CD4-positive, alpha-beta T cell treated with Interleukin-10 for 1 hour (primary cell): ENCODE results near the gene TNN.

Experiments used
- DNase-seq: peaks from one replicate; pipeline ENCODE4 v3.0.0-alpha.2; 2020

Gene TNN

DNA sequence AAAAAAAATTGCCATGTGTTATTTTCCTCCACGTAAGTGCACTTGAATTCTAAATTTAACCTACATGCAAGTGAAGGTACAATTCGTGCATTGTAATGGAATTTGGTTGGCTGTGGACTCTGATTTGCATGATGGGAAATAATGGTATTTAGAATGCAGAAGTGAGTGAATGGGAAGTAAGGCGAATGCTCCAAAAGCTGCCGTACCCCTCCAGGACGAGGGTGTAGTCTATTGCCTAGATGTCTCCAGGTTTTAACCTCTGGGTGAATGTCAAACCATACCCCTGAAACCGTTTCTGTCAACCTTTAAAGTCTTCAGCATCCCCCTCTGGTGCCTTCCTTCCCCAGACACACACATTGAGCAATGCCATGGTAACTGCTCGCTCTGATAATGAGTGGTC, 80.4 kb downstream of the TNN start:
- no peak for DNase-seq

DNA sequence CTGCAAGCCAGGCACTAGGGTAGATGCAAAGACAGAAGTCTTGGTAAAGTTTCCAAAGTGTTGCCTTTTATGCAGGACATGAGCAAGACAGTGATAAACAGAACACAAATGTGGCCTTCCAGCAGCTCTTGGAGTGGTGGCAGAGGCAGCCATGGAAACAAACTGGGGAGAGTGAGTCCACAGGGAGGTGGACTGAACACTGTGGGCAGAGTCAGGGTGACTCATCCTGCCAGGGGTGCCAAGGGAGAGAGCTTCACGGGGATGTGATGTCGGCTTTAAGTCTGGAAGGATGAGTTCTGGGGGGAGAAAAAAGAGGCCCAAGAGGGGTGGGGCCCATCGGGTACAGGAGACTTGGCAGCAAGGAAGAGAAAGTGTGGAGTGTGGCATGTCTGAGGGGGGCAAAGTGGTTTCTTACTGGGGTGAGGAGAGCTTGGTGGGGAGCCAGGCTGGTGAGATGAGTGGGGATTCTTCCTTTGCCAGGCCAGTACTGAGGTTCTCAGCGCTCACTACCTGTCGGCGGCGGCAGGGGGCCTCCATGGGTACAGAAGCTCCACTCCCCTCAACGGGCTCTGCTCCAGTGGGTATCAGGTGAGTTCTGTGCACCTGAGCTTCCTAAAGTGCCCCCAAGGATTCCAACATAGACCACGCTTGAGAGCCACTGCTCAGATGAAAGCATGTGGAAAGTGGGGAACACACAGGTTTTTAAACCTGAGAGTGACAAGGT, 83.1 kb downstream of the TNN start:
- DNase-seq = no peak

DNA sequence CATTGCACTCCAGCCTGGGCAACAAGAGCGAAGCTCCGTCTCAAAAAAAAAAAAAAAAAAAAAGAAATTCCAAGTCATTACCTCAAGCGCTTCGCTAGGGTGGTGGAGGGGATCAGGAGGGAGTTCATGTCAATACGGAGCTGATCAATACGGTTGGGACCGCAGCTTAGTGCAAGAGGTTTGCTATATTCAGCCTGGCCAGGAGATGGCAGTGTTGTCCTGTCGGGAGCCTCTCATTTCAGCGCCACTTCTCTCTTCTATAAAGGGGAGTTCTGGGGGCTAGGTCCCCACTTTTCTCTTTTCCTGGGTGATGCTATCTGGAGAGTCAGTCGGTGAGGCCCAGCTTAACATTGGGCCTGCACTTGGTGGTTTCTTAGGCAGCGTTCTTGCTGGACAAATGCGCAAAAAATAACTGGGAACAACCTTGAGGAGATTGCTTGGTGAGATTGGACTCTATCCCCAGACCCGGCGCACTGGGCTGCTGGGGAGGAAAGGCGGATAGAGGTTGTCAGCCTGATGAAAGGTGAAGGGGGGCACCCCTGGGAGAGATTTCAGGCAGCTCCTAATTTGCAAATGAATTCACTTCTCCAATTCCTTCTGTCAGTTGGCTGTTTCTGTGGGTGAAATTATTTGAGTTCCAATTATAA, 84.5 kb downstream of the TNN start:
- peak; percentile 73 for DNase-seq

DNA sequence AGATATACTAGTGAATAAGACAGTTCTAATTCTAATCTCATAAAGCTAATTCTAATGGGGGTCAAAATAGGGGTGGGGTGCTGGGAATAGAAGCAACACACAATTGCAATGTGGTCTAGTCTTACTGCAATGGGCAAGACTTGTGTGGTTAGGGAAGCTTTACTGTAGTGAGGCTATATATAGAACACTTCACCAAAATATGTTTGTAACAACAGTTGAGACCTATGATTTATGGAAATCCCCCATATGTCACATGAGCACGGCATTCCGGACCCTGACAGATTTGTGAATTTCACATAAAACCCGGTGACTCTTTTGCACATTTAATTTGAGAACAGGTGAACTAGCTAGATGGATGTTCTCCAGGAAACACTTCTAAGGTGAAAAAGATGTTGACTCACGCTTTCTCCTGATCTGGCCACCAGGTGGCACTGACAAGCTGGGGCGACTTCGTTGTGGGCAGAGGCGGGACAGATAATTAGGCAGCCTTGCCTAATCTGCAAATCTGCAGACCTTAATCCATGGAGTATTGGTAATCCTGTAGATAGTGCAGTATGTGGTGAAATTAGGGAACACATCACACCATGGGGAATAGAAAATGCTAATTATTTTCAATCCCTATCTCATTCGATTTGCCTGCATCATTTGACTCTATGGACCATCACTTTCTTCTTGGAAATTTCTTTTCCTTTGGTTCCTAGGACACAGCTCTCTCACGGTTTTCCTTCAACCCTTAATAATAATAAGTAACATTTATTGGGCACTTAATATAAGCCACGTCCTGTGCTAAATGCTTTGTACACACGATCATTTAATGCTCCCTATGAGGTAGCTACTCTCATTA, 87.2 kb downstream of the TNN start:
- peak; percentile 78 for DNase-seq

DNA sequence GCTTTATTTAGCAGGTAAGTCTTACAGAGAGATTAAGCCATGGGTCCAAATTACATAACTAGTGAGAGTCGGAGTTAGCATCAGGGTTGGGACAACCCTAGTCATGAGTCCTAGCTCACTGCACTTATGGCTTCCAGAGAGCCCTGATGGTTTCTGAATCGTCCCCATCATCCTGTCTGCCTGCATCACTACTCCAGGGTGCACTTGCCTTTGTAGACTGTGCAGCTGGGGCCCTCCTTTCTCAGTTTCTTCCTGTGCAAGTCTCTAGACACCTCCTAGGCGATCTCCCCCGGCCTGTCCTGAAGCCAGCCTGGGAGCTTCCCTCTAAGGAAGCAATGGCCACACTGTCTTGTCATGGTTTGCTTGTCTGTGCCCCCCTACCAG, 87.8 kb downstream of the TNN start:
- no peak for DNase-seq

DNA sequence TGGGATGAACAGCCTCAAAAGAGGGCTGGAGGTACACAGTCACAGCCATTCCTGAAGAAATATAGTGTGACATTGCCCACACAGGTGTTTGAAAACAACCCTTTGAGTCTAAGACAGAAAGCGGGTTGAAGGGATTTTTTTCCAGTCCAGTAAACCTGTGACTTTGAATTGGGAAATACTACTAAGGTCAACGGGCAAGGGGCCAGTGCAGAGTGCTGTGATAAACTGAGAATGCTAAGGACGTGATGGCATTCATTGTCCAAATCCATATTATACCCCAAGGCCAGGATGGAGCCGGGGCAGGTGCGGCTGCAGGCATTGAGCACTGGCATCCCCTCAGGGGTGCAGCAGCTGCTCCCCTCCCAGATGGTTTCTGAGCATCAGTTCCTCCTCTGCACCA, 88.3 kb downstream of the TNN start:
- DNase-seq = no peak

DNA sequence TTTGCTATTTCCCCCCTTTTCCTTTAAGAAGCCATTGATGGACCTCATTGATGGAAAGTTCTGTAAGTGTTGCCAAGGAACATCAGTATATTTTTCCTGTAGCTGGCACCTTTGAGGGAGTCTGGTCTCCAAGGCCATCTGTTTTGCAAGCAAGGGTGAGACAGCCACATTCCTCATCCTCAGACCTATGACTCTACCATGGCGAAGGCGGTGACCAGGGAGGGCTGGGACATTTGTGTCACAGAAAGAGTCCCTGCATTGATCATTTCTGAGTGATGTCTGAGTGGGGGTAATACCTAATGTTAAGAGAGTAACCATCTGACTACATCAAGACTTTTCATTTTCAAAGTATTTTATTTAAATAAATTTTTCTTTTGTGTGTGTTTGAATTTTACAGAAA, 89.6 kb downstream of the TNN start:
- DNase-seq = no peak

DNA sequence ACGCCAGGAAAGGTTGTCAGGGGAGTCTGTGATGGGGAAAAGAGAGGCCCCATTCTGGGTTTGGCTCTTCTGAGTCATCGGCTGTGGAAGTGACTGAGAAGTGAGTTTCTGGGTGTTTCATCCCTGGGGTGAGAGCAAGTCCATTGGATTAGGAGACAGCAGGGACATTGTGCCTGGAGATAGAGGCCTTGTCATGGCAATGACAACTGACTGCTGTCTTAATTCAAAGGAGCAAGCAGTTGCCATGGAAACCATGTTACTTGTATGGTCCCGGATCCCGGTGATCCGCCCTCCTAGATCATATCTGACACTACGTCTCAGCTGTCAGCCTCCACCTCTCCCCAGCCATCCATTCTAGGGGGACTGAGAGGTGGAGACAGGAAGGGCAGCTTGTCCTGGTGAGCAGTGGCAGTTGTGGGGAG, 90.5 kb downstream of the TNN start:
- no peak for DNase-seq

DNA sequence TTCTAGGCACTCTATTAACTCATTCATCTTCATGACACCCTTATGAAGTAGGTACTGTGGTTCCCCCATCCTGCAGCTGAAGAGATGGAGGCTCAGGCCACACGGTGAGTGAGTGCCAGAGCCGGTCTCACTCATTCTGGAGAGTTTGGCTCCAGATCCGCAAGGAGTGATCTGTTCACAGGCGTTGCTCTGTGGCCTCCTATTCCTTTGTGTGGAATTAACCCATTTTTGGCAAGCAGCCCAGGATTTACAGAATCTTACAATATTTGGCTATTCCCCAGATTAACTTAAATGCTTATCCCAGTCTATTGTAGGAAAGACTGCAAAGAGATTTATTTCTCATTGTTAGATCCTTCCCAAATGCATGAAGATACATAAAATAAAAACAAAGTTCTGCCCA, 95.3 kb downstream of the TNN start:
- no peak for DNase-seq

DNA sequence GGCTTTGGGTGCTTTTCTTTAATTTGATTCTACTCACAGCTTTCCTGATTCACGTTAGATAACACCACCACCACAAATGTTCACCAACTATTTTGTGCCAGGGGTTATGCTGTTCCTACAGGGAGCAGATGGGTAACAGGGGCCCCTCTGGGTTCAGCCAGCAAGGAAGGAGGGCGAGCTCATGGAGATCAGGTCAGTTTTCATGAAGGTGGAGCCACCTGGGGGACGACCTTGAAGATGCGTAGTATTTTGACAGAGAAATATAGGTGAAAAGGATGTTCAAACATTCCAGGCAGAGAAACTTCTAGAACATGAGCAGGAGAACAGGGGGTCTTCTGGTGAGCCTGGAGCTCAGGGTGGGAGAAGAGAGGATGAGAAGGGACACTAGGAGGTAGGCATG, 96.1 kb downstream of the TNN start:
- no peak for DNase-seq

DNA sequence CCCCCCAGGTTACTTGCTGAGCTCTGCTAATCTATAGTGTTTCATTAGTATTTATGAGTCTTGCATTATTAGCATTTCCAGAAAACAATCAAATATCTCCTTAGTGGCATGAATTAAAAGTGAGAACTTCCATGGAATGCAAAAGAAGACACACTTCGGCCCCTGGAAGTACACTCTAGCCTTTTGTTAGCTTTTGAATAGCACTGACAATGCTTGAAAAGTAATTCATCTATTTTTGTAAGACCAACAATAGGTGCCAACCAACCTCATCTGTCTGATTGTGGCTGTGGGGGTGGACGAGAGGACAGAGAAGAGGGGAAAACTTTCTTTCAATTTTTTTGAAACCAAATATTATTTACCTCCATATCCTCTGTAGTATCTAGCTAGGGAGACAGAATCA, 97.1 kb downstream of the TNN start:
- no peak for DNase-seq

DNA sequence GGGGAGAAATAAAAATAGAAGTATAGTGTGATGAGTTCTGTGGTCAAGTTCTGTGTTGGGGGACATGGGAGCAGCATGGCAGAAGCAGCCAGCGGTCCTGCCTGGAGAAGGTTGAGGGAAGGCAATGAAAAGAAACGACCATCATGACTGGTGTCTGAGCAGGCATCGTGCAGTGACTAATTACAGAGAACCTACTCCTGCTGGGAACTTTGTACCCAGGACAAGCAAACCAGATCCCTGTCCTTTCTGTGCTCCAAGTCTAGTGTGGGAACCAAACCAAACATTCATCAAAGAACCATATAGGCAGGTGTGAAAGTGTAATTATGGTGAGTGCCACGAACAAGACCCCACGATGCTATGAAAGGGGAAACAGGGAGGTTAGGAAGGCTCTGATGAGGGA, 99.1 kb downstream of the TNN start:
- no peak for DNase-seq

DNA sequence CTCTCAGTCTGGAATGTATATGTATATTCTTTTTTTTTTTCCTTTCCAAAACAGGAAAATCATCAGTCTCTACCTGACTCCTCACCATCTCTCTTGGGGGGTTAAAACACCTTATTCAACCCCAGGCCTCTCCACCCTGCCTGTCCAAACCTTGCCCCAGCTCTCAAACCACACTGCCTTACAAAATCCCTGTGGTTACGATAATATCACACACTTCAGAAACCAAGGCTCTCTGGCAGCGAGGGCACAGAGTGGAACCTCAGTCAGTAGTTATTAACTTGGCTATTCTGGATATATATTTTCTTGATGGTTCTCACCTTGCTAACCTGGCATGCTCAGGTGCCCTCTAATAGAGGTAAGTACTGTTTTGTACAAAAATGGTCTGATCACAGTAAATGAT, 100.2 kb downstream of the TNN start:
- DNase-seq = no peak

DNA sequence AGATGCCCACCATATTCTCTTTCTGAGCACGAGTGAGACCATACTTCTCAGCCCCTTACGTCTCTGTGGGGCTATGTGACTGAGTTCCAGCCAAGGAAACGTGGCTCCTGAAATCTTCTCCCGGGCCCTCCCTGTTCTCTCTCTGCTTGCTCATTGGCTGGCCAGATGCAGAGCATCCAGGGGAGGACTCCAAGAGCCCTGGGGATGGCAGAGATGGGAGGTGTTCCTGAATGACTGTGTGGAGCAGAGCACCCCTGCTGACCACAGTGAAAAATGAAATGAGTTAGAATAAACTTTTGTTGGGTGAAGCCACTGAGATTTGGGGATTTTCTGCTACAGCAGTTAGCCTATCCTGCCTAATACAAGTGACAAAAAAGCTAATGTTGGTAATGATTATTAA, 101.1 kb downstream of the TNN start:
- no peak for DNase-seq

DNA sequence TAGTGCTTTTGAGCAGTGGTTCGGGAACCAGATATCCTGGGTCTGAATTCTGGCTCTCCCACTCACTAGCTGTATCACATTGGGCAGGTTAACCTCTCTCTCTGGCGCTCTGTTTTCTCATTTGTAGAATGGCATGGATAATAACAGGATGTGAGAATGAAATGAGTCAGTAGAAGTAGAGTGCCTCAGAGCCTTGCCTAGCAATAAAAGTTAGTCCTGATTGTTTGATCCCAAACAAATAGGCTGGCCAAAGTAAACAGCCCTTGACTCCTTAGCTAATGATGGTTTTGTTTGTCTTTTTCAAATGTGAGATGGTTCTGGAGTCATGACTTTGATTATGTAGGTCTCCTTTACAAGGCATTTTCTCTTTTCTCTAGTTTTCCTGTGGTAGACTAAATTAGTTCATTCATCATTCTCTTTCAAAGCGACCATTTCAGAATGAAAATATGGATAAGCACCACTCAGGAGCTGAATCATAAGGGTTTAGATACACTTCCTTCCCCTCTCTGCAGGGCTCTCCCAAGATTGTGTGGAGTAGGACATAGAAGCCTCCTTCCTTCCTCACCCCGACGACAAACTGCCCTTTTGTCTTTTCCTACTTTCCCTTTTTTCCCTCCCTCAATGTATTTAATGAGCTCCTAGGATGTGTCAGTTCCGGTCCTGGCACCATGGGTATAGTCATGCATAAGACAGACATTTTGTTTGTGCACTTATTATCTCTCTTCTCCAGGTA, 101.8 kb downstream of the TNN start:
- no peak for DNase-seq

DNA sequence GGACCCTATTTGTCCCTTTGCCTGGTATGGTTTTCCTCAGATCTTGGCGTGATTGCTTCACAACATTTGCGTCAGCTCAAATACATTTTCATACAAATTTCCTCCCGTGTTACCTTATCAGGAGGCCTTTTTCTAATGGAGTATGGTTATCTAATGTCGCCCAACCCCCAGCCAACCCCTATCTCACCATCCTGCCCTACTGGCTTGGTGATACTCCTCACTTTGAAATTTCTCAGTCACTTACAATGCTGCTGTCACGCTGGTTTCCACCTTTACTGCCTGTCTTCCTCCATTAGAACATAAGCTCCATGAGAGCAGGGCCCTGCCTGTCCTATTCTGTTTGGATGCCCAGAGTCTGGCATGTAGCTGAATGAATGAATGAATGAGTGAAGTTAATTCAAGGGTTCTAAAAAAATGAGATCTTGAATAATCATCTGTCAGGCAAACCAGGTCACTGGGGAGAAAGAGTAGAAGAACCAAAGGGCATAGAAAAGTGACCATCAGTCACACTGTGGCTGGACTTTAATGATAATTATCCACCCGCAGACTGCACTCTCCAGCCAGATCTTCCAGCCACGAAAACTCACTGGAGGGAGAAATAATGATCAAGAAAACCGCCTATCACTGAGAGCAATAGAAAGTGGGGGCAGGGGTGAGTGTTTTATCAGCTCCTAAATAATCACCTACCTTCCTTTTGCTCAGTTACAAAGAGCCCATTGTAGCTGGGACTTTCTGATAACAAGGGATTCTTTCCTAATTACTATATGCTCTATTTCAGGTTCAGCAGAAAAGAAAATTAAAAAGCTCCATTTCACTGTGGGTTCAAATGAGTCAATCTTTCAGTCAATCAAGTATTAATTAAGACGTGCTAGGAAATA, 103.6 kb downstream of the TNN start:
- no peak for DNase-seq

DNA sequence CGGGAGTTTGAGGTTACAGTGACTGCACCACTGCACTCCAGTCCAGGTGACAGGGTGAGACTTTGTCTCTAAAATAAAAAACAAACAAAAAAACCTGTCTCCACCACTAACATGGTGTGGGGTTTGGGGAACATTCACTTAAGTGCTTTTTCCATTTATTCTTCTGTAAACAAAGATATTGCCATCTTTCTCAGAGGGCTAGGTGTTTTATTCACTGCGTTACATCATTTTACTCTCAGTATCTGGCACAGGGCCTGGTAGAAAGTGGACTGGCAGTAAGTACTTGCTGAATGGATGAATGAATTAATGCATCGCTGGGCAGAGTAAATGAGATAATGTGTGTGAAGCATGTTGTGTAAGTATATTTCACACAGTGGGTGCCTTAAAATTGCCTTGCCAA, 104.9 kb downstream of the TNN start:
- no peak for DNase-seq

DNA sequence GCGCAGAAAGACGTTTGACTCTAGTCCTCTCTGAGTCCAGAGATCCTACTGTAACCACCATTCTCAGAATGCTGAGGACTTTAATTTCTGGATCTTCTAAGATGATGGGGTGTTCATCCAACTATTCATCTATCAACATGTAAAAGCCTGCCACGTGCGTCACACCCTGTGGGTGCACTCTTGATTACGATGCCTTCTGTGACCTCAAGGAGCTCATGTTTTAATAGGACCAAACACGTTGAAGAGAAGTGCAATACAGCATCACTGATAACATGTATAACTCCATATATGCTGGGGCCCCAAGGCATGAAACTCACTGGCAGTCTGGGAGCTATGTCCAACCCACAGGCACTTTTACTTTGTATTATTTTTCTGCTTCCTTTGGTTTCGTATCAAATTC, 105.9 kb downstream of the TNN start:
- no peak for DNase-seq

DNA sequence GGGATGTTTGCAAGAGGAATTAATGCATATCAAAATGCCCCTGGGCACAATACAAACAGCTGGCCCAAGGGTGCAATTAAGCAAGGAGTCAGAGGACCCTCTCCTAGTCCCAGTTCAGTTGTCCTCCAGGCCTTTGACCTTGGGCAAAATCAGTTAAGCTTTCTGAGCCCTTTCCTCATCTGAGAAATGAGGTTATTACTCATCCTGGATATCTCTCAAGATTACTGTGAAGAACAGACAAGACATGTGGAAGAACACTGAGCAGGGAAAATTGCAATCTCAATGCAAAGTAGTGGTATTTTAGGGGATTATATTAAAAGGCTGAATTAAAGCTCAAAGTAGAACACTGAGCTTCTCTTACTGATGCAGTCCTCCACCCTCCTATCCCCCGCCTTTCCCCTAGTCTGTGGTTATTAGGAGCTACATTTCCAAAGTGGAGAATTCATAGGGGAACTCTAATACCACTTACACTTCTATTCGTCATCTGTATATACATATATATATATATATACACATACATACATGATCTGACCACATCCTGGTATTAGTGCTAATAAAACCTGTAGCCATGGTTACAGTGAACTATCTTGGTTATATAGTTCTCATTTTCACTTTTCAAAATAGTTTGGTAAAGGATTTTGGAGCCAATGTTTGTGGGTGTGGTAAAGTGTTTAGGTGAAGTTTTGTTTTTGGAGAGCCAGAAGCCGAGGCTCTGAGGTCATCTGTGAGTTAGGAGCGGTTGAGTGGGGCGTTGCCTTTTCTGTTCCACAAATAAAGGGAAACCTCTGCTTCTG, 106.9 kb downstream of the TNN start:
- DNase-seq = peak; percentile 39

DNA sequence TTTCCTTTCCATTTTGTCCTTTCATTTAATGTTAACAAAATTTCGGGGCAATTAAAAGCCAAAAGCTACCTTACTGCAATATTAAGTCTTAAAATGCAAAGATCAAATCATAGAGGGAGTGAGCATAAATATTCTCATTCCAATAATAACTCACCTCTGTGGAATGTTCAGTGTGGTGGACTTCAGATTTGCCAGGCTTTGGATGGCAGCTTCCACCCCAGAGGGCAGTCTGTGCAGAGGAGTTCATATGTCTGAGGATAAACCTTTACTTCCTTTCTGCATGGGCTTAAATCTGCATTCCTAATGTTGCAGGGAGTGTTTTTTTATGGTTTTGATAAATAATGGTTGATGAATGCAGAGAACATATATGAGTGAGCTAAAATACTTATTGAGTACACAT, 108.6 kb downstream of the TNN start:
- DNase-seq = no peak

DNA sequence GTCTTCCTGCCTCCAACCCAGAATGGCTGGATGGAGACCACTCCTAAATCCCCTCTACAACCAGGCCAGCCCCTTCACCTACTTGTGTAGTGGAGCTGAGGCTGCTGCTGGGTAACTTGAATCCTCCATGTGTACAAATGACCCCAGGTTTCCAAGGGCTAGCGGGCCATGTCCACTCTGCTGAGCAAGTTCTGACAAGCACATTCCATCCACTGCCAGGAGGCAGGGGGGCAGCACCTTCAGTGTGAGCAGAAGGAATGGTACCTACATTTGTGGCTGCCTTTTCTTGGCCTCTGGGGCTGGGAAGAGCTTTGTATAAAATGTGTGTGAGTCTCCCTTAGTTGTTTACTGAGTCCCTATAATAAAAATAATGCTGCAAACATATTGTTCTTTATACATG, 110.4 kb downstream of the TNN start:
- DNase-seq = no peak

DNA sequence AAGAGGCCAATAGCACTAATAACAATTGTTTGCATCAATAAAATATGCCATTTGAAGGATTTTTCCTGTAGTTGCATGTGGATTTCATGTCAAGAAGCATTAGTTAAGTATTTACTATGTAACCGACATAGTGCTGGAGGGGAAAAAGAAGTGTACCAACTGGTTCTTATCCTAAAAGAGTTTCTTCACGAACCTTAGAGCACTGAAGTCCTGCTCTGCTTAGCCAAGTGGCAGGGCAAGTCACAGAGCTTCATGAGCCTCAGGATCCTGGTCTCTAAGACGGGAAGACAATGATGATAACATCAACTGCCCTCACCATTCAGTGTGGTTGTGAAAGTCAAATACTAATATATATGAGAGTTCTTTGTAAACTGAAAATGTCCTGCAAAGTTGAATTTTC, 110.8 kb downstream of the TNN start:
- no peak for DNase-seq
